Adipose tissue (tissue), 3 donors: ENCODE results near the gene TNFSF8. TPM values are rescaled to one million over a fixed set of nuclear protein-coding genes. Genes with fewer than 3 reads are reported as not detected.

Experiments
- H3K27ac ChIP-seq: one replicate; pipeline ENCODE4 v1.5.1; 2013; ENCODE audit warnings: low read depth, low read length
- WGBS, 3 donors: extraction: QIAGEN DNeasy Blood & Tissue Kit; methylation state at CpG; one replicate each; pipeline ENCODE4 v1.1.7; 2013; 5-methylcytosine and 5-hydroxymethylcytosine counted together
- polyA plus RNA-seq, 3 donors: library from polyadenylated mRNA; stranded (reverse); fragments of 200-250 nt; gene quantifications; one replicate each; pipeline ENCODE4 v1.2.3, GENCODE V29; 2013
- donor health status: healthy with polysubstance abuse.
- donor health status: Bipolar disorder and iron deficiency.
- donor health status: healthy.

Gene TNFSF8
- polyA plus RNA-seq, 3 donors: 0.67 to 2.2 (median 2.0) TPM

GRCh38 chr9:114893221-114894010, 37.0 kb downstream of the TNFSF8 start:
- 57 to 83% (median 63%) methylated on average over 4 of the region's 4 CpGs for WGBS, 3 donors
- no peak overlapping the region for H3K27ac ChIP-seq

- 56 to 90% (median 61%) methylated on average over 3 of the region's 3 CpGs for WGBS, 3 donors
- H3K27ac ChIP-seq: no peak overlapping the region
These were observed 40.6 kb downstream of the TNFSF8 start for GRCh38 chr9:114889802-114890224.

GRCh38 chr9:114888607-114889006, 41.8 kb downstream of the TNFSF8 start:
- no peak overlapping the region for H3K27ac ChIP-seq

DNA sequence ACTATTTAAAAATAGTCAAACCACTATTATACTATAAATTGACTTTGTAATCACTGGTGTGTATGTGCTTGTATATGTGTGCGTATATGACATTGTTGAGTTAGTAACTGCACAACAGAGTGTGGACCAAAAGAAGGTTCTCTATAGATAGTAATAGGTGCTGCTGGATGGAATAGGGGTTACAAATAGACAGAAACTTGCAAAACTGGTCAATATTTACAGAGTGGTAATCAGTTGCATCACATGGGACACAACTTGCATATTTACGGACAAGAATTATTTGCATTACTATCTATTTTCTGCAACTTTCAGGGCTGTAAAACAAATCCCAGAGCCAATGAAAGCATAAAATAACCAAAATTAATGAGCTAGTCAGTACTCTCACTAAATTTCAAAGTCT, 42.4 kb downstream of the TNFSF8 start:
- H3K27ac ChIP-seq: no peak overlapping the region
- 94 to 97% (median 96%) methylated on average over 2 of the region's 2 CpGs for WGBS, 3 donors

More at GRCh38 chr9:114888607-114889006, 41.8 kb downstream of the TNFSF8 start:
- WGBS, 3 donors: 65 to 74% (median 70%) methylated on average over 4 of the region's 4 CpGs

- H3K27ac ChIP-seq: no peak overlapping the region
- 58 to 60% (median 58%) methylated on average over 8 of the region's 8 CpGs for WGBS, 3 donors
These were observed 45.5 kb downstream of the TNFSF8 start for GRCh38 chr9:114884787-114885452.

GRCh38 chr9:114883709-114884108, 46.7 kb downstream of the TNFSF8 start:
- H3K27ac ChIP-seq: no peak overlapping the region
- WGBS, 3 donors: 44 to 68% (median 48%) methylated on average over 1 of the region's 1 CpG

DNA sequence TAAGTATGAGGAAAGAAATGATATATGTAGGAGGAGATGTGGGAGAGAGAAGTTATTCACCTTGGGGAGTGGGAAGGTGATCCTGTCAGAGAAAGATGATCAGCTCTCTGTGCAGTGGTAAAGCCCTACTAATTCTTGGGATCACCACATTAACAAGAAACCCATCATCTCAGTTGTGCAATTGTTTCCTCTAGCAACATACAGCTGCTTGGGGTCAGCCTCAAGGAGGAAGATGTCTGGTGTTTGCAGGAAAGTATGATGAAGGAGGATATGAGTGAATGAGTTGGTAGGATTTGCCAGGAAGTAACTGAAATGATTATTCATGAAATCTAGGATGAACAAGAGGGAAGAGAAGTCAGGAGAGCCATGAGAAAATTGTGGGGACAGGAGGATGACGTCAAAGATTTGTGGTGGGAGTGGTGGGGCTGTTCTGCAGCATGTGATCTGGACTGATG, 50.1 kb downstream of the TNFSF8 start:
- H3K27ac ChIP-seq: no peak overlapping the region
- WGBS, 3 donors: 37 to 59% (median 50%) methylated on average over 1 of the region's 1 CpG

GRCh38 chr9:114878879-114879564, 51.4 kb downstream of the TNFSF8 start:
- H3K27ac ChIP-seq: no peak overlapping the region
- WGBS, 3 donors: 80 to 98% (median 97%) methylated on average over 4 of the region's 4 CpGs

- H3K27ac ChIP-seq: no peak overlapping the region
- WGBS, 3 donors: 52 to 77% (median 65%) methylated on average over 3 of the region's 3 CpGs
These were observed 60.5 kb downstream of the TNFSF8 start for GRCh38 chr9:114869845-114870244.

DNA sequence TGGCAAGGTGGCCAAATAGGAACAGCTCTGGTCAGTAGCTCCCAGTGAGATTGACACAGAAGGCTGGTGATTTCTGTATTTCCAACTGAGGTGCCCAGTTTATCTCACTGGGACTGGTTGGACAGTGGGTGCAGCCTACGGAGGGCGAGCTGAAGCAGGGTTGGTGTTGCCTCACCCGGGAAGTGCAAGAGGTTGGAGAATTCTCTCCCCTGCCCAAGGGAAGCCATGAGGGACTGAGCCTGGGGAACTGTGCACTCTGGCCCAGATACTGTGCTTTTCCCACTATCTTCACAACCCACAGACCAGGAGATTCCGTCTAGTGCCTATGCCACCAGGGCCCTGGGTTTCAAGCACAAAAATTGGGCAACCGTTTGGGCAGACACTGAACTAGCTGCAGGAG, 61.0 kb downstream of the TNFSF8 start:
- no peak overlapping the region for H3K27ac ChIP-seq
- WGBS, 3 donors: 77 to 88% (median 85%) methylated on average over 5 of the region's 5 CpGs

GRCh38 chr9:114867327-114867726, 63.1 kb downstream of the TNFSF8 start:
- no peak overlapping the region for H3K27ac ChIP-seq
- WGBS, 3 donors: 84 to 89% (median 88%) methylated on average over 5 of the region's 5 CpGs

GRCh38 chr9:114864471-114864870, 65.9 kb downstream of the TNFSF8 start:
- H3K27ac ChIP-seq: no peak overlapping the region

GRCh38 chr9:114861922-114862605, 68.3 kb downstream of the TNFSF8 start:
- no peak overlapping the region for H3K27ac ChIP-seq
- 84 to 90% (median 88%) methylated on average over 11 of the region's 11 CpGs for WGBS, 3 donors

More at GRCh38 chr9:114864471-114864870, 65.9 kb downstream of the TNFSF8 start:
- WGBS, 3 donors: 82 to 94% (median 84%) methylated on average over 1 of the region's 1 CpG

GRCh38 chr9:114861273-114861672, 69.1 kb downstream of the TNFSF8 start:
- no peak overlapping the region for H3K27ac ChIP-seq
- 60 to 91% (median 78%) methylated on average over 5 of the region's 5 CpGs for WGBS, 3 donors

GRCh38 chr9:114860187-114860586, 70.2 kb downstream of the TNFSF8 start:
- 63 to 69% (median 65%) methylated on average over 2 of the region's 2 CpGs for WGBS, 3 donors
- no peak overlapping the region for H3K27ac ChIP-seq

GRCh38 chr9:114856942-114857315, 73.5 kb downstream of the TNFSF8 start:
- no peak overlapping the region for H3K27ac ChIP-seq
- WGBS, 3 donors: 72 to 89% (median 73%) methylated on average over 2 of the region's 2 CpGs

- no peak overlapping the region for H3K27ac ChIP-seq
- 55 to 78% (median 59%) methylated on average over 4 of the region's 4 CpGs for WGBS, 3 donors
These were observed 74.0 kb downstream of the TNFSF8 start for GRCh38 chr9:114856215-114856941.

DNA sequence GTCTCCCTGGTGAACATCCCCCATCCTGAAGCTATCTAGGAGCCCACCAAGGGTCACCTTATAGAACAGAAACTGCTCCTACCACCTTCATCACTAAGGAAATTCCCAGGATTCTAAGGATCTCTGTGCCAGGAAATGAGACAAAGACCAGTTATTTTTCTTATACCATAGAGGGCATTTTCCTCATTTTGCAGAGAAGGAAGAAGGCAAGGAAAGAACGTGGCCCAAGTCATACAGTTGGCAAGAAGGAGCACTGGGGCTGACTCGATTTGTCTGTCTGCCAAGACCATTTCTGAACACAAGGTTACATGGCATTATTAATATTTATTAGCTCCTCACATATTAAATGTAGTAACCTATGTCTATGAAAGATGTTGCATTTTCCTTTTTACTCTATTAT, 74.9 kb downstream of the TNFSF8 start:
- WGBS, 3 donors: 47 to 62% (median 52%) methylated on average over 2 of the region's 2 CpGs
- no peak overlapping the region for H3K27ac ChIP-seq
